OCI-LY7 (cell line): ENCODE results near the gene ESRP2.

Experiments
- CTCF ChIP-seq: fragments of 200-600 bp; sonication (generic); conservative IDR thresholded peaks from 2 replicates; pipeline ENCODE4 v1.5.1; 2014; ENCODE audit warnings: mild to moderate bottlenecking, antibody characterized with exemption, low read length, moderate library complexity, mixed read lengths
- EZH2phosphoT487 ChIP-seq: fragments of 200-600 bp; sonication (generic); IDR thresholded peaks from 2 replicates; pipeline ENCODE4 v1.6.1; 2018; ENCODE audit warnings: low read depth, borderline replicate concordance, mild to moderate bottlenecking, mixed run types, antibody characterized with exemption, low read length, moderate library complexity, mixed read lengths

GRCh38 chr16:68283801-68284598 lies 48.1 kb upstream of the ESRP2 start:
- TF ChIP-seq CTCF (no peak), EZH2phosphoT487 (no peak)
